HepG2 (cell line): ENCODE data around the gene WNT6.

Experiments
- CTCF ChIP-seq: sonication (generic); formaldehyde crosslinking; IDR thresholded peaks from 2 replicates; pipeline ENCODE4 v1.5.0; 2020; ENCODE audit warnings: mild to moderate bottlenecking, missing genetic modification reagents, moderate library complexity
- IRF9 ChIP-seq: sonication (generic); formaldehyde crosslinking; IDR thresholded peaks from 2 replicates; pipeline ENCODE4 v1.8.0; 2022; ENCODE audit warnings: missing genetic modification reagents, mild to moderate bottlenecking, borderline replicate concordance
- MXI1 ChIP-seq: IDR thresholded peaks from 3 replicates; pipeline ENCODE4 v1.6.1; 2012; ENCODE audit warnings: low read depth, low read length, inconsistent platforms, borderline replicate concordance
- PAF1 ChIP-seq: IDR thresholded peaks from 2 replicates; pipeline ENCODE4 v1.6.1; 2016; ENCODE audit warnings: missing genetic modification reagents, missing compliant biosample characterization
- POLR2A ChIP-seq, 2 experiments: IDR thresholded peaks; 2 replicates each; pipeline ENCODE4 v1.6.1; 2011; ENCODE audit warnings: low read depth in 2 of 2, low read length in 2 of 2, mild to moderate bottlenecking in 1 of 2, moderate library complexity in 1 of 2; ENCODE audit not compliant: insufficient read depth in 1 of 2
- ZNF558 ChIP-seq: sonication (generic); formaldehyde crosslinking; IDR thresholded peaks from 2 replicates; pipeline ENCODE4 v1.9.0; 2022; ENCODE audit warnings: mild to moderate bottlenecking, missing genetic modification reagents, borderline replicate concordance
- ZNF782 ChIP-seq: sonication (generic); formaldehyde crosslinking; IDR thresholded peaks from 2 replicates; pipeline ENCODE4 v1.4.0; 2020; ENCODE audit warnings: missing genetic modification reagents, mild to moderate bottlenecking, borderline replicate concordance
- TF ChIP-seq, protein P1 (sequence below): fragments of 450-650 bp; IDR thresholded peaks from 2 replicates; pipeline ENCODE4 v1.6.1; 2016
- TF ChIP-seq, protein P2 (sequence below): sonication (generic); formaldehyde crosslinking; IDR thresholded peaks from 2 replicates; pipeline ENCODE4 v1.4.0; 2020; ENCODE audit warnings: missing genetic modification reagents

DNA sequence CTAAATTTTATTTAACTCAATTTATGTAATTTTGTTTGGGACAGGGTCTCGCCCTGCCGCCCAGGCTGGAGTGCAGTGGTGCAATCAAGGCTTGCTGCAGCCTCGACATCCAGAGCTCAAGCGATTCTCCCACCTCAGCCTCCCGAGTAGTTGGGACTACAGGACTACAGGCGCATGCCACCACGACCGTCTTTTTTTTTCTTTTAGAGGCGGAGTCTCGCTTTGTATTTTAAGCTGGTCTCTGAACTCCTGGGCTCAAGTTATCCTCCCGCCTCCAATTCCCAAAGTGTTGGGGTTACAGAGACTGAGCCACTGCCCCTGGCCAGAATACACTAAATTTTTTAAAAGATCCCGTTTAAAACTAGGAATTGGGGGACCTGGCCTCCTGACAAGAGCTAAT, 39.5 kb downstream of the WNT6 start:
- no peak for TF ChIP-seq MXI1
- TF ChIP-seq, protein P1, sequence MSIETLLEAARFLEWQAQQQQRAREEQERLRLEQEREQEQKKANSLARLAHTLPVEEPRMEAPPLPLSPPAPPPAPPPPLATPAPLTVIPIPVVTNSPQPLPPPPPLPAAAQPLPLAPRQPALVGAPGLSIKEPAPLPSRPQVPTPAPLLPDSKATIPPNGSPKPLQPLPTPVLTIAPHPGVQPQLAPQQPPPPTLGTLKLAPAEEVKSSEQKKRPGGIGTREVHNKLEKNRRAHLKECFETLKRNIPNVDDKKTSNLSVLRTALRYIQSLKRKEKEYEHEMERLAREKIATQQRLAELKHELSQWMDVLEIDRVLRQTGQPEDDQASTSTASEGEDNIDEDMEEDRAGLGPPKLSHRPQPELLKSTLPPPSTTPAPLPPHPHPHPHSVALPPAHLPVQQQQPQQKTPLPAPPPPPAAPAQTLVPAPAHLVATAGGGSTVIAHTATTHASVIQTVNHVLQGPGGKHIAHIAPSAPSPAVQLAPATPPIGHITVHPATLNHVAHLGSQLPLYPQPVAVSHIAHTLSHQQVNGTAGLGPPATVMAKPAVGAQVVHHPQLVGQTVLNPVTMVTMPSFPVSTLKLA, result no peak
- TF ChIP-seq PAF1 (CRISPR knock-in tag), result no peak
- no peak for TF ChIP-seq ZNF782 (CRISPR knock-in tag)
- TF ChIP-seq CTCF, result no peak
- TF ChIP-seq, protein P2, sequence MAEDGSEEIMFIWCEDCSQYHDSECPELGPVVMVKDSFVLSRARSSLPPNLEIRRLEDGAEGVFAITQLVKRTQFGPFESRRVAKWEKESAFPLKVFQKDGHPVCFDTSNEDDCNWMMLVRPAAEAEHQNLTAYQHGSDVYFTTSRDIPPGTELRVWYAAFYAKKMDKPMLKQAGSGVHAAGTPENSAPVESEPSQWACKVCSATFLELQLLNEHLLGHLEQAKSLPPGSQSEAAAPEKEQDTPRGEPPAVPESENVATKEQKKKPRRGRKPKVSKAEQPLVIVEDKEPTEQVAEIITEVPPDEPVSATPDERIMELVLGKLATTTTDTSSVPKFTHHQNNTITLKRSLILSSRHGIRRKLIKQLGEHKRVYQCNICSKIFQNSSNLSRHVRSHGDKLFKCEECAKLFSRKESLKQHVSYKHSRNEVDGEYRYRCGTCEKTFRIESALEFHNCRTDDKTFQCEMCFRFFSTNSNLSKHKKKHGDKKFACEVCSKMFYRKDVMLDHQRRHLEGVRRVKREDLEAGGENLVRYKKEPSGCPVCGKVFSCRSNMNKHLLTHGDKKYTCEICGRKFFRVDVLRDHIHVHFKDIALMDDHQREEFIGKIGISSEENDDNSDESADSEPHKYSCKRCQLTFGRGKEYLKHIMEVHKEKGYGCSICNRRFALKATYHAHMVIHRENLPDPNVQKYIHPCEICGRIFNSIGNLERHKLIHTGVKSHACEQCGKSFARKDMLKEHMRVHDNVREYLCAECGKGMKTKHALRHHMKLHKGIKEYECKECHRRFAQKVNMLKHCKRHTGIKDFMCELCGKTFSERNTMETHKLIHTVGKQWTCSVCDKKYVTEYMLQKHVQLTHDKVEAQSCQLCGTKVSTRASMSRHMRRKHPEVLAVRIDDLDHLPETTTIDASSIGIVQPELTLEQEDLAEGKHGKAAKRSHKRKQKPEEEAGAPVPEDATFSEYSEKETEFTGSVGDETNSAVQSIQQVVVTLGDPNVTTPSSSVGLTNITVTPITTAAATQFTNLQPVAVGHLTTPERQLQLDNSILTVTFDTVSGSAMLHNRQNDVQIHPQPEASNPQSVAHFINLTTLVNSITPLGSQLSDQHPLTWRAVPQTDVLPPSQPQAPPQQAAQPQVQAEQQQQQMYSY (CRISPR knock-in tag), result no peak
- no peak for TF ChIP-seq POLR2A (IDR thresholded peaks at IDR 0.05; ENCODE audit: insufficient read depth in 1 of 2, low read depth in 2 of 2, low read length in 2 of 2)
- TF ChIP-seq IRF9, result no peak
- no peak for TF ChIP-seq ZNF558
